ENCODE measurements around the gene ESAM. TPM values are rescaled to one million over a fixed set of nuclear protein-coding genes. Genes with fewer than 3 reads are reported as not detected.

Gene ESAM
- total and polyA plus RNA-seq, 7 donors: 2.3 to 14.9 (median 6.2) TPM

GRCh38 chr11:124748481-124749343 is 13.4 kb downstream of the ESAM start:
- peaks cover 29 to 97% (median 86%) of the 10 kb centered on the region in 3 donors for H3K27me3 ChIP-seq
- H3K36me3 ChIP-seq: no peaks in the 10 kb centered on the region
- WGBS, 2 donors: 52 to 57% methylated on average over 12 of the region's 12 CpGs
- no peaks in the 10 kb centered on the region for H3K9me3 ChIP-seq
- no peak for TF ChIP-seq CTCF (IDR thresholded peaks at IDR 0.05)
- TF ChIP-seq POLR2AphosphoS5 (IDR thresholded peaks at IDR 0.05): no peak
- TF ChIP-seq POLR2A (IDR thresholded peaks at IDR 0.05): no peak
- TF ChIP-seq EP300 (IDR thresholded peaks at IDR 0.05): no peak
- no peak for DNase-seq
- H3K4me1 ChIP-seq: peaks cover 0 to 30% (median 21%) of the 10 kb centered on the region in 4 donors
- H3K4me3 ChIP-seq: no peak overlapping the region
- intact Hi-C loops (cut with DNase I): no loop called here
- peak overlapping the region in 1 of 4 donors; percentile 41 for H3K27ac ChIP-seq

- DNase-seq: no peak
- TF ChIP-seq CTCF (IDR thresholded peaks at IDR 0.05) (no peak), POLR2AphosphoS5 (IDR thresholded peaks at IDR 0.05) (no peak)
- WGBS, 2 donors: 77 to 79% methylated on average over 7 of the region's 7 CpGs
- Histone ChIP-seq H3K4me1 (peaks cover 0 to 30% (median 21%) of the 10 kb centered on the region in 4 donors), H3K27me3 (peaks cover 29 to 97% (median 90%) of the 10 kb centered on the region in 3 donors), H3K4me3 (no peak overlapping the region), H3K9me3 (no peaks in the 10 kb centered on the region), H3K36me3 (no peaks in the 10 kb centered on the region), H3K27ac (peak overlapping the region in 1 of 4 donors; percentile 41)
- intact Hi-C loops (cut with DNase I): no loop called here
Observed at GRCh38 chr11:124748100-124748418, 14.0 kb downstream of the ESAM start.

GRCh38 chr11:124747406-124748099 is 14.5 kb downstream of the ESAM start:
- Histone ChIP-seq H3K36me3 (no peaks in the 10 kb centered on the region), H3K4me3 (no peak overlapping the region), H3K27me3 (peaks cover 29 to 97% (median 93%) of the 10 kb centered on the region in 3 donors), H3K4me1 (peaks cover 0 to 30% (median 21%) of the 10 kb centered on the region in 4 donors), H3K9me3 (no peaks in the 10 kb centered on the region), H3K27ac (peak overlapping the region in 1 of 4 donors; percentile 41)
- intact Hi-C loops (cut with DNase I): no loop called here
- TF ChIP-seq EP300 (IDR thresholded peaks at IDR 0.05): no peak
- TF ChIP-seq POLR2A (IDR thresholded peaks at IDR 0.05): no peak
- TF ChIP-seq CTCF (IDR thresholded peaks at IDR 0.05): no peak
- no peak for TF ChIP-seq POLR2AphosphoS5 (IDR thresholded peaks at IDR 0.05)
- no peak for DNase-seq
- whole genome bisulfite sequencing, 2 donors: 73 to 75% methylated on average over 14 of the region's 14 CpGs

- no peak for DNase-seq
- Histone ChIP-seq H3K4me3 (peak overlapping the region; percentile 11 to 49 (median 44)), H3K27ac (peak overlapping the region in 3 of 4 donors; percentile 40 to 59 (median 41)), H3K27me3 (peaks cover 29 to 97% (median 93%) of the 10 kb centered on the region in 3 donors), H3K36me3 (no peaks in the 10 kb centered on the region), H3K4me1 (peaks cover 0 to 27% (median 21%) of the 10 kb centered on the region in 4 donors), H3K9me3 (no peaks in the 10 kb centered on the region)
- TF ChIP-seq EP300 (IDR thresholded peaks at IDR 0.05) (no peak), POLR2A (IDR thresholded peaks at IDR 0.05) (peak in 1 of 2 donors; percentile 64), POLR2AphosphoS5 (IDR thresholded peaks at IDR 0.05) (peak in 3 of 4 donors; percentile 45 to 75 (median 54)), CTCF (IDR thresholded peaks at IDR 0.05) (peak in 1 of 4 experiments; percentile 21)
- 0 to 2% methylated on average over 37 of the region's 37 CpGs for WGBS, 2 donors
- intact Hi-C loops (cut with DNase I): no loop called here
Observed at GRCh38 chr11:124746621-124747243, 15.4 kb downstream of the ESAM start.
